AG09309 (cell line): ENCODE data around the gene ARHGAP23.
A peak's percentile ranks its signal among the peaks of the same experiment; 100 is the strongest.

Experiments used
- DNase-seq: peaks from one replicate; pipeline ENCODE4 v3.0.0-alpha.2; 2010; ENCODE audit warnings: low read depth
- H3K4me3 ChIP-seq: 2 replicates; pipeline ENCODE4 v1.5.1; 2011; ENCODE audit warnings: mild to moderate bottlenecking, low read depth, low read length, moderate library complexity; ENCODE audit not compliant: control insufficient read depth
- CTCF ChIP-seq: IDR thresholded peaks from 2 replicates; pipeline ENCODE4 v1.5.1; 2011; ENCODE audit warnings: mild to moderate bottlenecking, low read depth, low read length, inconsistent platforms; ENCODE audit not compliant: insufficient read depth, control insufficient read depth; ENCODE audit errors: missing control alignments

Gene ARHGAP23

GRCh38 chr17:38403491-38403890 lies 24.8 kb upstream of the ARHGAP23 start:
- DNase-seq: no peak
- H3K4me3 ChIP-seq: no peak overlapping the region
- no peak for TF ChIP-seq CTCF

DNA sequence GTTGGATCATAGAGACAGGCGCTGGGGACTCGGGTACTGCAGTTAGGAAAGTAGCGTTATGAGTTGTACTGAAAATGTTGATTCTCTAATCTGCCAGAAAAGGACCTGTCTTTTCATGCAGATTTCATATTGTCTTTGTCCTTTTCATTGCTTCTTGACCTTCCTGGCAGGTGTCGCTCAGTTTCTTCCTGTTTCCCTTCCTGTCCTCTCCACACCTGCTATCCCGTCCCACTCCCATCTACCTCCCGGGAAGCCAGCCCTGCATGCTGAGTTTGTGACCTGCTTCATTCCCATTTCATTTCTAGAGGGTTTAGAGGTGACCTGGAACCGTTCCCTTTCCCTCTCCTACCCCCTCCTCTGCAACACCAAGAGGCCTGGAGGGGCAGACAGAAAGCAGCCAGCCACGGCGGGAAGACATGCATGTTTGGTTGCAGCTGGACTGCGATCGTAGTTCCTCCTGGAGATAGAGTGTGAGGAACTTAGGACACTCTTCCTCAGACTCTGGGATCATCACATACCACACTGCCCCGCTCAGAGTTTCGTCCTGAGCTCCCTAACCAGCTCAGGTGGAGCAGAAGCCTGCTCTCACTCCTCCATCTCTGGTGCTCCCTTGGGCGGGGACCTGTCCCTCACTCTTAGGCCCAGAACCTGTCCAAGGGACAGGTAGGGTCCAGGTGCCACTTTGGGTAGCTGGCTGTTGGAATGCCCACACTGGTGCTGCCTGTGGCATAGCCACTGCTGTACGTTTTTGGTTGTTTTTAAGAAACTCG lies 23.9 kb upstream of the ARHGAP23 start:
- no peak for DNase-seq
- no peak for TF ChIP-seq CTCF
- no peak overlapping the region for H3K4me3 ChIP-seq

DNA sequence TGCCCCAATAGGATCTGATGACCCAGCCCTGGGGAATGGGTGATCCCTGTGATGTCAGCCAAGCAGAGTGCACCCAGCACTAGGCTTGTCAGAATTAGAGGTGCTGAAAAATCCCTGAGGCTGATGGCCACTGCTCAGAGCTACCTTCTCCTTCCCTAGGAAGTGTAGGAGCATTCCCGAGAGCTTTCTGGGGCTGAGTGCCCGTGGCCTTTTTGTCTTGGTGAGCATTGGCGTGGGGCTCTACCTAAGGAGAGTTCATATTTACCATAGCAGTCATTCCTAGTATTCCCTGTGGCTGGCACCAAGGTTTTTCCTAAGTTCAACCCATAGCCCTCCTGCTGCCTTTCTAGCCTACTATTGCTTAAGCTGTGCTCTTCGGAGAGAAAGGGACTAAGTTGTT lies 22.6 kb upstream of the ARHGAP23 start:
- no peak for TF ChIP-seq CTCF
- H3K4me3 ChIP-seq: no peak overlapping the region
- no peak for DNase-seq

DNA sequence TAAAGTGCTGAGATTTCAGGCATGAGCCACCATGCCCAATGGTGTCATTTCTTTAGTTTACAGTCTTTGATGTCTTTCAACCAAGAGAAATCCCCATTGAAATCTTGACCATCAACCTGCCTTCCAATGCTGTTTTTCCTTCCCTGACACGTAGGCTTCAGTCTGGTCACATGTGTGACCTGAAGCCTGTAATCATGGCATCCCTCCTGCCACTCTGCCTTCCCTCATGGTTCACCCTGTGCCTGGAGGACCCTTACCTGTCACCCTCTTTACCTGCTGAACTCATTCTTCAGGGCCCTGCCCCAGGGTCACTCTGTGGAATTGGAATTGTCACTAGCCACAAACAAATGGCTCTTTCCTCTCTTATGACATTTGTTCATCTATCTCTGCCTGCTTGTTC lies 18.1 kb upstream of the ARHGAP23 start:
- H3K4me3 ChIP-seq: no peak overlapping the region
- no peak for TF ChIP-seq CTCF
- DNase-seq: no peak

- no peak for DNase-seq
- TF ChIP-seq CTCF: no peak
- H3K4me3 ChIP-seq: peak overlapping the region; percentile 24
Measured at GRCh38 chr17:38415250-38416194, 12.7 kb upstream of the ARHGAP23 start.

GRCh38 chr17:38416840-38417209 lies 11.4 kb upstream of the ARHGAP23 start:
- no peak overlapping the region for H3K4me3 ChIP-seq
- no peak for TF ChIP-seq CTCF

More at GRCh38 chr17:38416840-38417209, 11.4 kb upstream of the ARHGAP23 start:
- no peak for DNase-seq
